Measurements from ENCODE around the gene PRKRA. TPM values are rescaled to one million over a fixed set of nuclear protein-coding genes. Genes with fewer than 3 reads are reported as not detected.
"Not testable (repeated sequence)": the region's sequence is repeated elsewhere in the genome, so short reads cannot be mapped to it uniquely, and the experiment has no call there.

Gene PRKRA
- total RNA-seq, 4 donors from 2014 or later: 37.3 to 52.1 (median 45.5) TPM

GRCh38 chr2:178417916-178418315 lies 33.1 kb downstream of the PRKRA start:
- peaks cover 0 to 13% (median 5%) of the 10 kb centered on the region in 4 donors for H3K4me1 ChIP-seq
- H3K9me3 ChIP-seq: no peaks in the 10 kb centered on the region
- no peaks in the 10 kb centered on the region for H3K27me3 ChIP-seq
- H3K4me3 ChIP-seq: no peak overlapping the region
- TF ChIP-seq EP300 (IDR thresholded peaks at IDR 0.05) (no peak), CTCF (IDR thresholded peaks at IDR 0.05) (no peak), POLR2A (IDR thresholded peaks at IDR 0.05) (no peak)
- H3K36me3 ChIP-seq: peaks cover 0 to 18% (median 0%) of the 10 kb centered on the region in 3 donors
- 90 to 94% methylated on average over 3 of the region's 3 CpGs for WGBS, 2 donors
- no peak overlapping the region for H3K27ac ChIP-seq
- DNase-seq (ENCODE audit: low spot score in 2 of 2): no peak

DNA sequence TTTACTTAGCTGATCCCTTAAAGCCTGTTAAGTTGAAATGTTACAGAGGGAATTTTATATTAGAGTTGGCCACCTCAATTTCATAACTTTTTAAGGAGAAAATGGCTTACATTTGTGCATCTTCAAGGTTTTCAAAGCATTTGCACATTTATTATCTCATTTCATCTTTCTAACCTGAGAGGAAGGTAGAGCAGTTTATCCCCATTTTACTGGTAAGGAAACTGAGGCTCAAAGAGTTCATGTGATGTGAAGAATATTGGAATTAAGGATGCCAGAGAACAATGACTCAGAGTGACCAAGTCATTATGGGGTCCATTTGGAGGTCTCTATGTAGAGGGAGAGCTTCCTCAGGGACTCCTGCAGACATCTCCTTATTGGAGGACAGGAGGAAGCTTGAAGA lies 35.0 kb downstream of the PRKRA start:
- no peak for TF ChIP-seq POLR2A (IDR thresholded peaks at IDR 0.05)
- no peak for TF ChIP-seq CTCF (IDR thresholded peaks at IDR 0.05)
- TF ChIP-seq EP300 (IDR thresholded peaks at IDR 0.05): no peak
- Histone ChIP-seq H3K36me3 (peaks cover 0 to under 1% (median 0%) of the 10 kb centered on the region in 3 donors), H3K27ac (no peak overlapping the region), H3K4me3 (no peak overlapping the region), H3K4me1 (peaks cover 0 to 13% (median 5%) of the 10 kb centered on the region in 4 donors), H3K9me3 (no peaks in the 10 kb centered on the region), H3K27me3 (no peaks in the 10 kb centered on the region)
- DNase-seq (ENCODE audit: low spot score in 2 of 2): no peak

DNA sequence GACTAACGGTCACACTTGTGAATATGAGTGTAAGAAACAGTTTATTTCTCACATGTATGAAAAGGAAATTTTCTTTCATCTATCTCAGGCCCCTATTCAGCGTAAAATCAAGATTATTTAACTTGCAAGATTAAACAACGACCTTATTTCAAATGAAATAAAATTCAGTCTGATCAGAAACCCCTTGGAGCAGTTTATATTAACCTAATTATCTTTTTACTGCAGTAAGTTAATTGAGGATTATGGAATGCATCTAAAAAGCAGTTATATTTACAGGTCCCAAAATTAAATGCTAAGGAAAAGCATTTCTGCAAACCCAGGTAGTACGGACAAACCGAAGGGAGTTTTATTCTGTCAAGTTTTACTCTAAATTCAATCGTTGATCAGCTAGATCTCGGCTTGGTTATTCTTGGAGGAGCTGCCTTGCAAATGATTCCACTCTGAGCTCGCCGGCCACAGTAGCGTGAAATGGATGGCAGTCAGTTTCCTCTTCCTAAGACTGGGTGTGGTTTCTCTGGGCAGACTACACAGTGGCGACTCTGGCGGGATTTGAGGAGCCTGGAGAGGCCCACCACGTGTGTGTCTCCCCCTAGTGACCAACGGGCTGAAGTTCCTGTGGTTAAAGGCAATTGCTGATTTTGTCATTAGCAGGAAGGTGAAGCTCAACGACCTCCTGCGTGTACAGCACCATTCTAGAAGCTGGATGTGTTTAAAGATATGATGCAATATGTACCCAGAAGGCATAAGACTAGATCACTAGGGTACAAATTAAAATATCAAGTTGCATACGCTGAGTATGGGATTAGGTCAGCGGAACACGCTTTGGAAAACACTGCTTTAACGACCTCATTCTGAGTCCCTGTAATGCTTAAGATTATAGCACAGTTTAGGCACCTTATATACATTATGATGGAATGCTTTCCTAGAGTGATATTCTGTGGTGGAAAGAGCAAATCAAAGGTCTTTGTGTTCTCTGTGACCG lies 36.4 kb downstream of the PRKRA start:
- DNase-seq (ENCODE audit: low spot score in 2 of 2): peak; percentile 85 to 93
- Histone ChIP-seq H3K4me1 (peaks cover 0 to 13% (median 5%) of the 10 kb centered on the region in 4 donors), H3K27me3 (no peaks in the 10 kb centered on the region), H3K9me3 (no peaks in the 10 kb centered on the region), H3K36me3 (no peaks in the 10 kb centered on the region), H3K27ac (peak overlapping the region; percentile 84 to 97 (median 92)), H3K4me3 (peak overlapping the region; percentile 54 to 66 (median 64))
- TF ChIP-seq POLR2A (IDR thresholded peaks at IDR 0.05): peak; percentile 40 to 60
- peak in 1 of 2 donors; percentile 79 for TF ChIP-seq EP300 (IDR thresholded peaks at IDR 0.05)
- peak; percentile 85 to 94 (median 90) for TF ChIP-seq CTCF (IDR thresholded peaks at IDR 0.05)
- 12 to 13% methylated on average over 21 of the region's 21 CpGs for WGBS, 2 donors

- TF ChIP-seq CTCF (IDR thresholded peaks at IDR 0.05) (peak in 2 of 5 experiments; percentile 6 to 44), POLR2A (IDR thresholded peaks at IDR 0.05) (peak; percentile 37 to 47), EP300 (IDR thresholded peaks at IDR 0.05) (peak in 1 of 2 donors; percentile 51)
- peak; percentile 48 to 64 for DNase-seq (ENCODE audit: low spot score in 2 of 2)
- H3K4me1 ChIP-seq: peaks cover 0 to 13% (median 5%) of the 10 kb centered on the region in 4 donors
- peak overlapping the region; percentile 54 to 66 (median 64) for H3K4me3 ChIP-seq
- H3K27ac ChIP-seq: peak overlapping the region; percentile 84 to 97 (median 92)
- H3K36me3 ChIP-seq: no peaks in the 10 kb centered on the region
- H3K9me3 ChIP-seq: no peaks in the 10 kb centered on the region
- no peaks in the 10 kb centered on the region for H3K27me3 ChIP-seq
- WGBS, 2 donors: 2% methylated on average over 45 of the region's 45 CpGs
These were observed 37.3 kb downstream of the PRKRA start for GRCh38 chr2:178413472-178414265.

GRCh38 chr2:178412453-178412852 lies 38.5 kb downstream of the PRKRA start:
- H3K4me3 ChIP-seq; H3K27ac ChIP-seq; H3K36me3 ChIP-seq; H3K9me3 ChIP-seq; H3K27me3 ChIP-seq; DNase-seq (ENCODE audit: low spot score in 2 of 2): not testable (repeated sequence)
- 98% methylated on average over 8 of the region's 8 CpGs for WGBS, 2 donors
- H3K4me1 ChIP-seq: peaks cover 0 to 13% (median 5%) of the 10 kb centered on the region in 4 donors

Measured in tibial nerve (tissue), 4 donors.